ENCODE results near the gene NOP56. TPM values are rescaled to one million over a fixed set of nuclear protein-coding genes. Genes with fewer than 3 reads are reported as not detected.

Gene NOP56
- total and polyA plus RNA-seq, 9 of the 15 experiments (the other 6 are each of a cell fraction or from before 2014, with no cell fraction given), result 295 to 697 (median 439) TPM

DNA sequence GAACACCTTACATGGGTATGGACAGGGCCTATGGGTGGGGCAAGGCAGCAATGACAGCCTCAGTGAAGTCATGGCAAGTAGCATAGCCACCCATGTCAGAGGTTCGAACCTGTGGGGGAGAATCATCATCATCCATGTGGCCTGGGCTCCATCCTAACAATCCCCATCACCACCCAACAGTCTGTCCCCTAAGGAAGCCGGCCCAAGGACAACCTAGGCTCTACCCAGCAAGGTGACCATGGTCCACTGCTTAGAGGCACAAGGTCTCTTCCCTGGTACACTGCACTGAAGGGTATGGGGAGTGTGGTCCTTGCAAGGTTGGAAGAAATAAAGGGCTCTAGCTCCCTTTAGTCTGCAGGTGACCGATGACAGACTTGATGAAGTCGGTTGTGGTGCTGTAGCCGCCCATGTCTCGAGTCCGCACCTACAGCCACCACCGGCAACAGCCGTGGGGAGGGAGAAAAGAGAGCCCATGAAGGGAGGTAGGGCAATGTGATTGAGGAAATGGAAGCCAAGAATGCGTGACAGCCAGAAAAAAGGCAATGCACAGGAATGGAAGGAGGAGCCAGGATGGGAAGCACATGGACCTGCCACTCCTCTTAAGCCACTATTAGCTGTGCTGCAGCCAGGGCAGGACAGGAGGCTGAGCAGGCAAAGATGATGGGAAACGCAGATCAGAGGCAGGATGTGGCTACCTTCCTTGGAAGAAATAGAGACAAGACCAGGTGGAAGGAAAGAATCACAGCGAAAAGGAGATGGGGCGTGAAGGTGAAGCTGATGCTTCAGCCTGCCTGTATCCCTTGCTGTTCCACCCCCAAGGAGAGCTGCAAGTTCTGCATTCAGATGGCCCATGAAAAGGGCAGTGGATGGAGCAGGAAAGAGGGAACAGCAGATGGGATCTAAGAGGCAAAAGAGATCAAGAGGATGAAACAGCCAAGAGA is 6.3 kb downstream of the NOP56 start (continued):
- TF ChIP-seq, protein P1, sequence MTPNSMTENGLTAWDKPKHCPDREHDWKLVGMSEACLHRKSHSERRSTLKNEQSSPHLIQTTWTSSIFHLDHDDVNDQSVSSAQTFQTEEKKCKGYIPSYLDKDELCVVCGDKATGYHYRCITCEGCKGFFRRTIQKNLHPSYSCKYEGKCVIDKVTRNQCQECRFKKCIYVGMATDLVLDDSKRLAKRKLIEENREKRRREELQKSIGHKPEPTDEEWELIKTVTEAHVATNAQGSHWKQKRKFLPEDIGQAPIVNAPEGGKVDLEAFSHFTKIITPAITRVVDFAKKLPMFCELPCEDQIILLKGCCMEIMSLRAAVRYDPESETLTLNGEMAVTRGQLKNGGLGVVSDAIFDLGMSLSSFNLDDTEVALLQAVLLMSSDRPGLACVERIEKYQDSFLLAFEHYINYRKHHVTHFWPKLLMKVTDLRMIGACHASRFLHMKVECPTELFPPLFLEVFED (CRISPR knock-in tag; conservative IDR thresholded peaks at IDR 0.05), result 0 out of 2 replicates have a peak, but pooled peaks have one; percentile 45
- TF ChIP-seq DPF2 (IDR thresholded peaks at IDR 0.05) (no peak), SMC3 (conservative IDR thresholded peaks at IDR 0.05; ENCODE audit: insufficient read depth, low read depth, low read length) (no peak), KDM5B (IDR thresholded peaks at IDR 0.05; ENCODE audit: insufficient replicate concordance, low read depth, low read length) (no peak), NCOA1 (IDR thresholded peaks at IDR 0.05; ENCODE audit: low read depth) (no peak)
- TF ChIP-seq, protein P2, sequence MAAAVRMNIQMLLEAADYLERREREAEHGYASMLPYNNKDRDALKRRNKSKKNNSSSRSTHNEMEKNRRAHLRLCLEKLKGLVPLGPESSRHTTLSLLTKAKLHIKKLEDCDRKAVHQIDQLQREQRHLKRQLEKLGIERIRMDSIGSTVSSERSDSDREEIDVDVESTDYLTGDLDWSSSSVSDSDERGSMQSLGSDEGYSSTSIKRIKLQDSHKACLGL (CRISPR knock-in tag; IDR thresholded peaks at IDR 0.05; ENCODE audit: borderline replicate concordance, poor library complexity, severe bottlenecking), result no peak

DNA sequence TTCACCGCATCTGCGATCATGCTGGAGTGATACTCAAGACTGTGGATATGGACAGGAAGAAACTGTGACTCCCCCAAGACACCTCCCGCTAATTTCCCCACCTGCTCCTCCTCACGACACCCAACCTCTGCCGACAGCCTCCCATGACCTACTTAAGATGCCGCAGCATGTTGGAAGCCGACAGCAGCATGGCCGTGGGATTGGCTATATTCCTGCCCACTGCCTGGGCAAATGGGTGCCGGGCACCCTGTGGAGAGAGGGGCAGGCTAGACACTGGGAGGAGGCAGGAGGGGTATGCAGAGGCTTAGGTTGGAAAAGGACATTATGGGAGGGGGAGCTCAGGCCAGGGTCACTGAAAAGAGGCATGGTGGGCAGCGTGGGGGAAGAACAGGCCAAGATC is 7.1 kb downstream of the NOP56 start:
- POLR2A ChIA-PET, result interaction anchor here (1.3 kb wide), 1 partner anchor 22 kb away, joined by 3 read pairs; no protein-coding TSS in a partner anchor
- Histone ChIP-seq H2AFZ (ENCODE audit: low read depth, low read length) (no peak overlapping the region), H3K9me1 (ENCODE audit: control insufficient read depth, insufficient read depth, low read length) (peaks cover 7% of the 10 kb centered on the region), H3K4me3 (no peak overlapping the region), H3K27ac (ENCODE audit: extremely low read depth, low read depth, low read length) (no peak overlapping the region), H3K9ac (ENCODE audit: insufficient read depth in 1 of 2, low read depth in 2 of 2, low read length in 2 of 2) (no peak overlapping the region), H3K9me3 (replicated peaks; ENCODE audit: control insufficient read depth, insufficient read depth, low read depth, low read length) (no peaks in the 10 kb centered on the region), H3K79me2 (ENCODE audit: control insufficient read depth, insufficient read depth, low read length) (peaks cover 42% of the 10 kb centered on the region), H4K20me1 (replicated peaks; ENCODE audit: control insufficient read depth, insufficient read depth, low read length) (peaks cover 30% of the 10 kb centered on the region), H3K27me3 (ENCODE audit: control insufficient read depth in 2 of 2, insufficient read depth in 2 of 2, low read length in 2 of 2) (no peaks in the 10 kb centered on the region), H3K4me2 (ENCODE audit: insufficient read depth, low read length) (no peak overlapping the region), H3K36me3 (ENCODE audit: control insufficient read depth, insufficient read depth, low read length) (peaks cover 83% of the 10 kb centered on the region), H3K4me1 (replicated peaks in 1 of 2; ENCODE audit: control insufficient read depth in 2 of 2, insufficient read depth in 2 of 2, low read length in 2 of 2) (peaks cover 10 to 15% of the 10 kb centered on the region in 2 experiments; a peak in 4 of 5 replicates)
- no TSS peak for BruUV-seq (replicated peaks)
- CTCF ChIA-PET (ENCODE audit: low intra/inter-chr PET ratio), result no interaction called here
- WGBS (ENCODE audit: insufficient coverage, low coverage, missing lambda C conversion rate), result 76% methylated on average over 8 of the region's 10 CpGs
- in situ Hi-C loops (cut with MboI), result no loop called here
- ATAC-seq (no peak), FAIRE-seq (no peak), DNase-seq (ENCODE audit: extremely low read depth in 1 of 4, low spot score in 3 of 4) (no peak)
- intact Hi-C loops (cut with micrococcal nuclease), result no loop called here
- peak; percentile 54 for TF ChIP-seq POLR2G (IDR thresholded peaks at IDR 0.05; ENCODE audit: low read depth, low read length)
- TF ChIP-seq POLR3G (IDR thresholded peaks at IDR 0.05; ENCODE audit: extremely low read depth, insufficient read length, insufficient replicate concordance), result no peak
- peak; percentile 53 for TF ChIP-seq RBFOX2 (IDR thresholded peaks at IDR 0.05; ENCODE audit: low read depth, low read length)
- no peak for TF ChIP-seq WHSC1 (IDR thresholded peaks at IDR 0.05; ENCODE audit: low read length)

All from K562 (cell line).